Measurements from ENCODE around the gene WASF3.

Gene WASF3

DNA sequence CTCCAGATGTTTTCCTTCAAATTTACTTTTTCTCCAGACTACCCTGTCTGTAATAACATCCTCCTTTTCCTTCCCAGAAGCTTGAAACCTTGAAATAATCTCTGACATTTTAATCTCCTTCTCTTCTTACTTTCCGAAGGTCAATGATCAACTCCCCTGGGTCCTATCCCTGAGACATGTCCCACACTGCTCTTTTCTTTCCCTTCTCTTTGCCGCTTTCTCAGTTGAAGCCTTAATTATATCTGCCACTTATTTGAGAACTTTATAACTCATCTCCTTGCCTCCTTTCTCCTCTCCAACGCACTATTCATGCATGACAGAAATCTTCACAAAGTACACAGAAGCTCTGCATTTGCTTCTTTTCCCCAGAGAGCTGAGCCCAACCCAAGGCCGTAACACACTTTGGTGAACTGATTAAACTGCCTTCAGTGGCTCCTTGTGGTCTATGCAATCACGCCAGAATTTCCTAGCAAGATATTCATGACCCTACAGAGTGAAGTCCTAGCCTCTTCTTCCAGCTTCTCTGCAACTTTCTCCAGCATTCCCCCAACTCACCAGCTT, 9.2 kb upstream of the WASF3 start:
- DNase-seq: no peak

DNA sequence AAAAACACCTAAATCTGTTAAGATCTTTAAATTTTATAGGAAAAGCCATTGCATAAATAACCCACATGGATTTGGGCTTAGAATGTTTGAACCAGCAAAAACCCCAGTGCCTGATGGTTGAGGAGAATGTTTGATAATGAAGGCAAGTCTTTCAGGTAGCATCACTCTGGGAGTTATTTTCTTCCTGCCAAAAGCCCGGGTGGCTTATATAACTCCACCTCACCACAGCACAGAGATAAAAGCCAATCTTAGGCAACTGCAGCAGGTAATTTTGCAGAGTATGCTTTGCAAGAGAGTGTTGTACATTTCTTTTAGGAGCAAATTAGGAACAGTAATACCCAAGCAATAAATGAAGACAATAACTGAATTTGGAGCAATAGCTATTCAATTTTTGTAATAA, 7.8 kb upstream of the WASF3 start:
- DNase-seq: no peak

DNA sequence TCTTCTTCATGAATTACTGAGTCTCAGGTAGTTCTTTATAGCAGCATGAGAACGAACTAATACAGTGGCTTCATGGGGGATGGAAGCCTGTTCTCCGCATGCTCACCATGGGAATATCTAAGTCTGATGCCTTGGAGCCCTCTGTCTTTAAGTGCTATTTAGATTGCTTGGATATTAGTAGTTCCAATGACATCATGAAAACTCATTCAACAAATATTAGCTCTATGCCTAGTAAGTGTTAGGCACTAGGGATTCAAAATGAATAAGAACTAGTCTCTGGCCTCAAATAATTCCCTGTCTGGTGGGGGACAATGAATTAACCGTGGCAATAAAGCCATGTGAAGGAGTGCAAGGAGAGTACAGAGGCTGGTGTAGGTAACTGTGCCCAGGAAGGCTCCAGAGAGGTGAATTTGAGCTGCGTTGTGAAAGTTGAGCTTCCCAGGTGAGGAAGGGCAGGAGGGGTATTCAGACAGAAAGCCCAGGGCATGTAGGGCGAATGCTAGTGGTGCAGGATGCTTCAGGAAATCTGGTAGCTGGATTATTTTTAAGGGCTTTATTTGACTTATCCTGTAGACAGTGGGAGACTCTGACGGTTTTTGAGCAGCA, 6.1 kb upstream of the WASF3 start:
- no peak for DNase-seq

DNA sequence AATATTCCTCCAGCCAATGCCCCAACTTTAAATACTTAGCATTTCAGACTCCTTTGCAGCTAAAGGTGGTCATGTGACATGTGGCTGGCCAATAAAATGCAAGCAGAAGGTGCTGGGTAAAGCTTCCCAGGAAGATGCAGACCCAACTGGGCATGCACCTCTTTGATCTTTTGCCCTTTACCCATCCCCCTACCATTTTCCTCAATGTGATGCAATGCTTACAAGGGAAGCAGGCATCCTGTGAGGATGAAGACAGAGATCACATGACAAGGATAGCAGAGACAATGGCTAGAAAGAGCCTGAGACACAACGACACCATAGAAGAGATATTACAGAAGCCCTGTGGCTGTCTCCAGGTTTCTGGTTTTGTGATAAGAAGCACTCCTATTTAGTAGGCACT, 2.1 kb upstream of the WASF3 start:
- DNase-seq: no peak

DNA sequence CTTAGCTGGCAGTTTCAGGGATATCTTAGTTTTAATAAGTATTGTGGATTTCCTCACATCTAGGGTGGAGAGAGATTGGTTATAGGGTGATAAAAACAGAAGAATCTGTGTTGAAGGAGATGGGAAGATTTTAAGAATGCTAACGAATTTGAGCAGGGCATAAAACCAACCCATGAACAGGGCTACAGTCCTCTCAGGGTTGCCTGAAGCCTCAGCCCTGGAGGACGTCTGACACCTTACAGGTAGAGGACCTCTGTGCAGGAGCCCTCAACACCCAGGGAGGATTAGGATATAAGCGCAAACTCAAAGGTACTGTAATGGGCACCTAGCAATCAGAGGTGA, 461 bp upstream of the WASF3 start:
- no peak for DNase-seq

DNA sequence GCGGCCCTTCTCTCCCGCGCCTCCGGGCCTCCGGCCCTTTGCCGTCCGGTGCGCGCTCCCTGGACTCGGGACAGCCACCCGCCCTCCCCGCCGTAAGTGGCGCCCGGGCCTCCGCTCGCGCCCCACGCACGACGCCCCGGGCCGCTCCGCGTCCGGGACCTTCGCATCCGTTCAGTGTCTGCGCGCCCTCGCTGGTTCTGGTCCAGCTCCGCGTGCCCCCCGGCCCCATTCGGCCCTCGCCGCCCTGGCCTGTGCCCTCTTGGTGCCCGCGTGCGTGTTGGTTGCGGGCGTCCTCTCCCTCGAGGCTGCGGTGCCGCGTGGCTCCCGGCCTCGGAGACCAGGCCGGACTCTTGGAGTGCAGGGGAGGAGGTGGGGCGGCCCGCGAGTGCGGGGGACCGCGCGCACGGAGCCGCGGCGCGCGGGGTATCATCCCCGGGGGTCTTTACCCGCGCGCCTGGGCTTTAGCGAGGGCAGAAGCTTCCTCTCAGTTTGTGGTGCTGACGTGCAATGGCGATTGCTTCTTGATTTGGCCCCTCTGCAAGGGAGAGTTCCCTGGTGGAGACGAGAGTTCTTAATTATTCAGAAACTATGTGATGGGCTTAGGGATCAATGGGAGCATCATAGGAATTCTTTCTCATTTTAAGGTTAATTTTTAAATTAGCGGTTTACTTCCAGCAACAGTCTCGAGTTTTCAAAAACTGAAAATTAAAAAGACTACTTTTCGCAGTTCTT, 757 bp downstream of the WASF3 start:
- DNase-seq: no peak

DNA sequence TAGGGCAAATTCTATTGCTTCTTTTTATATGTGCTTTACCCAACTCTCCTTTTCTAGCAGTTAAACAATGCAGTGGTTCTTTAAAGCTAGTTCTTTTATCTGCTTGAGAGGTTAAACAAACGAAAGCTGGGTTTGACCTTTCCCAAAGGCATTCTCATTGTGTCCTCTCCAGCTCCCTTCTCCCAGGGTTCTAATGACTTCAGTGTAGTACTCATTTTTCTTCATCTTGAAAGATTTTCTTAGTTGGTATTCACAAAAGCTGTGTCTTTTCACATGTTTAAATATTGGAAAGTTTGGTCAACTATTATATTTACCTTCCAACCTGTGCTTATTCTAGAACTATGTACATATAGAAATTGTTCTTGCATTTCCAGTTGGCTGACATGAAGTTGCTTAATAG, 1.5 kb downstream of the WASF3 start:
- DNase-seq: no peak

DNA sequence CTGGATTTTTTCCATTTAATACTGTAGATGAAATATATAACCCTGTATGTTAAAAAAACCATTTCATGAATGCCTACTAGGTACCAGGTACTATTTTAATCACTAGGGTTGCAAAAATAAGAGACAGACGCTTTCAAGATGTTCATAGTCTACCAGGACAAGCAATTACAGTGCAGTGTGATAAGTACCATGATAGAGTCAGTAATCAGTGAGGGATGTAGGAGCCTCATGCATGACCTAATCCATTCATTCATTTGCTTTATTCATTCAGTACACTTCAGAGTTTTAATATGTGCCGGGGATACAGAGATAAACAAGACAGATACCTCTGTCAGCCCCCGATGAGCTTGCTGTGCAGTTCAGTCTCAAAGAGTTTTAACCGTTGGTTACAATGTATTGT, 3.0 kb downstream of the WASF3 start:
- DNase-seq: no peak

DNA sequence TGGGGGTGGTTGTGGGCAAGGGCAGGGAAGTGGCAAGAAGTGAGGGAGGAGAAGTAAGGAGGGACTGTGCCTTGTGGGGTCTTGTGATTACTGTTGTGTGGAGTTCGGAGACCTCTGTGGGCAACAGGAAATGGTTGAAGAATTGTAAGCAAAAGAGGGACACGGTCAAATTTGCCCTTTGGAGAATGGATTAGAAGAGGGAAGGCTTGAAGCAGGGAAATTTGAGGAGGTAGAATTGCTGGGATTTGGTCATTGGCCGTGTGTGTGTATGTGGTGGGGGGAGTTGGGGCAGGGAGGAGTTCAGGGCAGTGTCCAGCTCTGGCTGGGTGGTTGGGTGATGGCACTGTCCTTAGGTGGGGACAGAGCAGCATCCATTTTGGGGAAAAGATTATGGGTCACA, 3.6 kb downstream of the WASF3 start:
- DNase-seq: no peak

DNA sequence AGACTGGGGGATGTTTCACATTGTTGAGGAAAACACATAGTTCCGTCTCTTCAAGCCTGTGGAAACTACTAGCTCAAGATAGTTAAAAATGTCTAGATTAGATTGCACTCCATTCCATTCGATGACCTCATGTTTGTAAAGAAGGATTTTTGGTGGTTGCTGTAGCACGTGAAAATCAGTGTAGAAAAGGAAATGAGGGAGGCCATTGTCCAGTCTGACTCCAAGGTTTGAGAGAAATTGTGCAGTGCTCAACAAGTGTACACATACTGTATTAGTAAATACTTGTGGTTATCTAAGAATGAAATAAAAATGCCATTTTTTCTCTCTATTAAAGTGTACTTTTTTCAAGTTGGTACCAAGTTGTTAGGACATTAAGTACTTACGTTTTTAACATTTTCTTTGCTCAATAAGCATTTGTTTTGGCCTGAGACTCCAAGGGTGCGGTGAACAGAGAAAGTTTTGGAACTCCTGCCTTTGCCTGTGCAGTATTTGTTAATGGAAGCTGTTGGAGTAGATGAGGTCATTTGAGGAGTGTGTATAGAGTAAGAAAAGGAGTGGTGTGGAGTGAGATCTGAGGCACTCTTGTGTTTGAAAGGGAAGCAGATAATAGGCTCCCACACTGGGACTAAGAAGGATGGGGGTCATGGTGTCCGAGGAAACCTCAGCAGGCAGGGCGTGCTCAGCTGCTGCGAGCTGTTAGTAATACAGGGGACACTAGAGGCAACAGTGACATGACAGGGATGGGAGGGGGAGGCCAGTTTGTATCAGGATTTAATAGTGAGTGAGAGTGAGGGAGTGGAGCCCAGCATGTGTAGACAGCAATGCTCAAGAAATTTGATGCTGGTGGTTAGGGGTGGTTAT, 4.4 kb downstream of the WASF3 start:
- no peak for DNase-seq

DNA sequence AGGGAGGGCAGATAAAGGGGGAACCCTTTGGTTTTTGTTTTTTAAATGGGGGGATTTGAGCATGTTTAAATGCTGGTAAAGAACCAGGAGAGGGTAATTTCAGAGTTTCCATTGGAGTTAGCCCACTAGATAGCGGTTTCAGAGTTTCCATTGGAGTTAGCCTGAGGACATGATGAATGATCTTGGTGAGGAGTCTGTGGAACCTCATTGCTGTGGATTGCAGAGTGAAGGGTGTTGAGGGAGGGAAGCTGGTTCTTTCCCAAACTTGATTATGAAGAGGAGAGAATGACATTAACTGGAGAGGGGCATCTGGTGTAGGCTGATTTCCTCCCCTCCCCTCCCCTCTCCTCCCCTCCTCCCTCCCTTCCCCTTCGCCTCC, 5.0 kb downstream of the WASF3 start:
- no peak for DNase-seq

DNA sequence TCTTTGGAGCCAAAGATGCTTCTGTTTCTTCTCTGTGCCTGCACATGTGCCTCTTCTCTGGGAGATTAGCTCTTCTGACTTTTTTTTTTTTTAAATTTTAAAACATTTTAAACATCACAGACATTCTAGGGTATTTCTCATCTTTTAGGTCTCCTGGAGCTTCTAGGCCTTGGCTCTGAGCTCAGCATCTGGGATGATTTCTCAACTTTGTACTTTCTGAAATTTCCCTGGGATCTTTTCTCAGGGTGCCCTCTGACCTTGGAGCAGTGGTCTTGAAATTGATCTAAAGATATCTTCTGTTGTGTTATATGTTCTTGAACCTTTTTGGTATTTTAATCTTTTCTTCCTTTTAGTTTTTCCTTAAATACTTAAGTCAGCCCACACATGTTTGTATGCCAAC, 6.2 kb downstream of the WASF3 start:
- no peak for DNase-seq

DNA sequence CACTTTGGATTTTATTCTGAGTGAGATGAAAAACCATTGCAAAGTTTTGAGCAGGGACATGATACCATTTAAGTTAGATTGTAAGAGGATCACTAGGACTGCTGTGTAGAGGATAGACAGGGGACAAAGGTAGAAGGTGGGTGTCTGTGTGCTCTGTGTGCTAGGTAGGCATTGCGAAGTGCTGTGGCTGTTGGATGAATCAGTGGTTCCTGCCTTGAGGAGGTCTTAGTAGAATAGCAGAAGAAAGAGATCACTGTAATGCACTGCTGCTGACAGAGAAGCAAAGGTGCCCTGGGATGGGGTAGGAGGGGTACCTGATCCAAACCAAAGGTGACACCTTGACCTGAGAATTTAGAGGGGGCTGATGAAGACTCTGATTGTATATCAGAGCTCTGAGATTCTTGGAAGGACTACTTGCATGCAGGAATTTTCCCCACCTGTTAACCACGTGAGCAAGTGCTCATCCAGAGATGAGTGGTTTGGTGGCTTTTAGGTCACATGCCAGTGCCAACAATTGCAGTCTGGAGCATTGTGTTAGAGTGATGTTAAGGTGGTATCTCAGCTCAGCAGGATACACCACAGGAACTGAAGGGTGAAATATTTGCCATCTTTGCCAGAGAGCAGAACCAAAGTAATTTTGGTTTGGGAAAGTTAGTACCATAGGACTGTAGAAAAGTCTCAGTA, 10.8 kb downstream of the WASF3 start:
- no peak for DNase-seq

DNA sequence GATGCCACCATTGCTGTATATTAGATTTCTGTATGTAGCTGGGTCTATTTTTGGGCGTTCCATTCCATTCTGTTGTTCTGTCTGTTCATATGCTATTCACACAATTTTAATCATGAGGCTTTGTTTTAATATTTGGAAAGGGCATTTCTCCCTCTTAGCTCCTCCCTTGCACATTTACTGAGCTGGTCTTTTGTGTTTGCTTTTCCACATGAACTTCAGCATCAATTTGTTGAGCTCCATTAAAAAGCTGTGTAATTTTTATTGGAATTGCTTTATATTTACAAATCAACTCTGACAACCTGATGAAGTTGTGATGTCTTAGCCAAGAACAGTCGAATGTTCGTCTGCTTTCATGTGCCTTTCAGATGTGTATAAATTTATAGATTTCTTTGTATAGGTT, 14.0 kb downstream of the WASF3 start:
- DNase-seq: no peak

DNA sequence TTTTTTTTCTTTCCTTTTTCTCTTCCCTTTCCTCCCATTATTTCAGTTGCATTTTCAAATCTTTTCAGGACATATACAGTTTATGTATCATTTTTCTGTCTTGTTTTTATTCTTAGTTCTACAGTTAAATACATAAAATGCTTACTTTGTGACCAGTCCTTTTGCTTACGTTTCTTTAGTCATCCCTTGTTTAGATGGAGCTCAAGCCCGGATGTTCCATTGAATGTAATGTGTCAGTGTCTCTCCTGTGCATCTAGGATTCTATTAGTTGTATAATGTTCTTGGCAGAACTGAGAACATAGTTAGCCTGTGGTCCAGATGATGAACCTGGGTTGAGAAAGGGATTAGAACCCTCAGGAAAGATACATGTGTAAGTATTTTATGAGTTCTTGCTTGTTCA, 17.8 kb downstream of the WASF3 start:
- no peak for DNase-seq

DNA sequence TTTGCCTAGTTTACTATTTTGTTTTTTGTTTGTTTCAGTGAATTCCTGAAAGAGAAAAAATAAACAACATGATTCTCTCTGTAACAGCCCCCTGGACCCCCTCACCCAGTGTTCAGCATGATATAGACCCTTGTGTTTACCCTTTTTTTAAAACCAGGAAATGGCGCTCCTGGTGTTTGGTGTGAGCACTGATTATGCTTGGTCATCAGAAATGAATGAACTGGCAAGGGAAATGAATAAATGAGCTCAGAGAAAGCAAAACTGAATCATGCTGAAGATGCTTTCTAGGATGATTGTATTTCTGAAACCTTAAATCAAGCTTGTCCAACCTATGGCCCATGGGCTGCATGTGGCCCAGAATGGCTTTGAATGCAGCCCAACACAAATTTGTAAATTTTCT, 22.1 kb downstream of the WASF3 start:
- DNase-seq: no peak

DNA sequence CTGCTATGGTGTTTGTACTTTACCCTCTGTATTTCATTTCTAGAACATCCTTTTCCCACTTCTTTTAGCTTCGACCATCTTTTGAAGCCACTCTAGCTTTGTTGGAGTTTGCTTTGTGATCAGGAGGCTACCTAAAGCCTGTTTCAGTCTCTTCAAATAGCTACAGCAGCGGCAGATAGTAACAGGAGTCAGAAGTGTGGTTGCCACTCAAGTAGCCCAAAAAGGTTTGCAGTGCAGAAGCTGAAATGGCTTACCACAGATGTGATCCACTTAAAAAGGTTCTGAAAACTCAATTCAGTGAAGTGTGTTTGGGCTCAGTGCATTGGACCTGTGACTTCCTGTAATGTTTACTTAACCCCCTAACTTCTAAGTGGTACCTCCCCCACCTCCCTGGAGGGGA, 26.2 kb downstream of the WASF3 start:
- no peak for DNase-seq

DNA sequence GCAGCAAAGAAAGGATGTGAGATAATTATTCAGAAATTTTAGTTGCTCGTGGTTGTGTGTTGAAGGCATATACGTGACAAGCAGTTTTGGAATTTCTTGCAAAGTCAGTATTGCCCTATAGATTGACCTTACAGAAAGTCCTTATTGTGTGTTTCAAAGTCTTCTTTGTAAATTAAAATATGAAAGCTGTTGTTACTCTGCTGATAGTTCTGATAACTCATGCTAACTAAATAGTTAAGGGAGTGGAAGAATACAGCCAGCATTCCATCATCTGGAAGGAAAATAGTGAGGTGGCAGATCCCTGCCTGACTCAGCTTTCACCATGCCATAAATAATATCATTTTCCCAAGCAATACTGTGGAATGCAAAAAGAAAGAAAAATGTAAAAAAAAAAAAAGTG, 27.2 kb downstream of the WASF3 start:
- no peak for DNase-seq

DNA sequence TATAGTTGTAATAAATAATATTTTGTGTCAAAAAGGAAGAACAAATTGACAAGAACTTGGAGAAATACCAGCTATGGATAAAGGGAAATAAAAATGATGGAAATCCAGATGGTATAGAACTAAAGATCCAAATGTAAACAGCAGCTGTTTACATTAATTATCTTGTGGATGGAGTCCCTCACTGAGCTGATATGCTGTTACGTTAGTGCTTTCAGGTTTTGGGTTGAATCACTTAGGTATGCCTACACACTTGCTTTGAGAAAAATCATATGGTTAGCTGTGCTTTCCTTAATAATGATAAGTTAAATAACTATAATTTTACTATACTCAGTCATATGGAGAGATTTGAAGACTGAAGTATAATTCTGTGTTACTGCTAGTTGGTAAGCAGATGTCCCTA, 27.7 kb downstream of the WASF3 start:
- DNase-seq: no peak

DNA sequence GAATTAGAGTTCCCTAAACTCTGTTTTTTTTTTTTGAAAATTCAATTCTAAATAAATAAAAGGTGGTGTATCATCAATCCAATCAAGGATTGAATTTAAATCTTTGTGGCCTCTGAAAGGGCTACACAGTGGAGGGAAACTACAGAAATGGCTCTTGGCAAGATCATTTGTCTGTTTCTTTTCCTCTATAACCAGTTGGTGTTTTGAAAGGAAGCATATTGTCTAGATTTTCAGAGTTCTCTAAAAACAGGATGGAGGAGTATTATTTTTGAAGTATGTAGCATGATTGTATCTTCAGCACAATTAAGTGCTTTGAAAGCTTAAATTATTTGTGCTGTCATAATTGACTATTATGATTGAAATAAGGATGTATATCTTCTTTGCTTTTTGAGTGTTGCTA, 29.8 kb downstream of the WASF3 start:
- DNase-seq: no peak

DNA sequence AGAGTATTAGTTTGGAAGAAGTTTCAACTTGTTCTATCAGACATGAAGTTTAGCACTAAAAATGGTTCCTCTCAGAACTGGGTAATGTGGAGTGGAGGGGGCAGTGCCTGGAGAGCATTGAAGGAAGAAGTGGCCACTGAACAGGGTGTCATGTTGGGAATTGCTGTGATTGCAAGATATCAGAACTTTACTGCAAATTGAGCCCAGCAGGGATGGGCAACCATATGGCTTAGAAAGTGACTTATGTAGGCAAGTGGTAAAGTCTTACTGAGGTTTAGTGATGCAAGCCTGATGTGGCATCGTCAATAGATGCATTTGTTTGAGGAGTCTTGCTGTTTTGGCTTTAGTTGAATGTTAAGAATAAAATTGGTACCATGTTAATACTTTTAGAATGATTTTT, 31.7 kb downstream of the WASF3 start:
- no peak for DNase-seq

DNA sequence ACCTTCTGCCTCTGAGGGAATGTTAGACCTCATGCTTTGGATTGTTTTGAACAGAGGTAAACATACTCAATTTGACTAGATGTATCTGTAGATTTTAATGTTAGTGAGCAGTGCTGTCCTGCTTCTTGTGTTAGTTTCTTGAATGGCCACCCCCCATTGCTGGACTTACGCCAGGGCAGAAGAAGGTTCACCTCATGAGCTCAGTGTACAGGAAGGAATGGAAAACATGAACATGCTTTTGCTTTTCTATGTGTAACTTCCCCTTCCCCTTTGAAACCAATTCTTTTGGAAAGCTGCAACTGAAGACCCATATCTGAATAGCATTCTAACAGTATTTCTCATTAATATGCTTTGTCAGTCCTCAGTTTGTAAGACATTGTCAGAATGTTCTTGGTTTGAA, 32.3 kb downstream of the WASF3 start:
- no peak for DNase-seq

DNA sequence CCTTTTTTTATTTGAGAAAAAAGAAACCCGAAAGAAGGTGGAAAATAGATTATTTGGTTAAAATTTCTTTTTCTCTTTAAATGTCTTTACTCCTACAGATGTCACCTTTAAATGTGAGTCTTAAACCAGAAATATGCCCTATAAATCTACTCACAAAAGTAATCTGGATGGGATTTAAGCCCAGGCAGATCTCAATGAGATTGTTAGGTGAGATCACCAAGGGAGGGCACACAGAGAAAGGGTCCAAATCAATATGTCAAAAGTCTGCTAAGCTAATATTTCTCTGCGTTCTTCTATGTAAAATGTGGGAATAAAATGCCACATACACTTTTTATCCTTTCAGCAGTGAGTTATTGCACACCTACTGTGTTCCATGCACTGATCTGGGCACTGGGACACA, 32.9 kb downstream of the WASF3 start:
- no peak for DNase-seq

DNA sequence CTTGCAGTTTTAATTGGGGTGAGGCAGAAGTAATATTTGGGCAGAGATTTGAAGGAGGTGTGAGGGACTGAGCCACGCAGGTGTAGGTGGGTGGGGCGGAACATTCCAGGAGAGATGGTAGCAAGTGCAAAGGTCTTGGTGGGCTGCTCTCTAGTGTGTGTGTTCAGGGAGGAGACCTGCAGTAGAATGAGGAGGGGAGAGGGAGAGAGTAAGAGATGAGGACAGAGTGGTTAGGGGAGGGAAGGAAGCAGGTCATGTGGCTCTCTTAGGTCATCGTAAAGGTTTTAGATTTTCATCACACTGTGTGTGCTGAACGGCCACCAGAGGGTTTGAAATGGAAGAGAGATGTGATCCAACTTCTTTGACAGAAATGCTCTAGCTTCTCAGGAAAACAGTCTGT, 33.5 kb downstream of the WASF3 start:
- no peak for DNase-seq
